HG03175 (cell line): Measurements from ENCODE around the gene RPS6KA5.
A peak's percentile ranks its signal among the peaks of the same experiment; 100 is the strongest.
"Not testable (repeated sequence)": the region's sequence is repeated elsewhere in the genome, so short reads cannot be mapped to it uniquely, and the experiment has no call there.

ENCODE experiments used
- ATAC-seq: cut with Tn5 transposase; IDR thresholded peaks from one replicate; pipeline ENCODE4 v1.9.1; 2021; ENCODE audit warnings: mild to moderate bottlenecking, moderate library complexity; ENCODE audit not compliant: unreplicated experiment

Gene RPS6KA5

DNA sequence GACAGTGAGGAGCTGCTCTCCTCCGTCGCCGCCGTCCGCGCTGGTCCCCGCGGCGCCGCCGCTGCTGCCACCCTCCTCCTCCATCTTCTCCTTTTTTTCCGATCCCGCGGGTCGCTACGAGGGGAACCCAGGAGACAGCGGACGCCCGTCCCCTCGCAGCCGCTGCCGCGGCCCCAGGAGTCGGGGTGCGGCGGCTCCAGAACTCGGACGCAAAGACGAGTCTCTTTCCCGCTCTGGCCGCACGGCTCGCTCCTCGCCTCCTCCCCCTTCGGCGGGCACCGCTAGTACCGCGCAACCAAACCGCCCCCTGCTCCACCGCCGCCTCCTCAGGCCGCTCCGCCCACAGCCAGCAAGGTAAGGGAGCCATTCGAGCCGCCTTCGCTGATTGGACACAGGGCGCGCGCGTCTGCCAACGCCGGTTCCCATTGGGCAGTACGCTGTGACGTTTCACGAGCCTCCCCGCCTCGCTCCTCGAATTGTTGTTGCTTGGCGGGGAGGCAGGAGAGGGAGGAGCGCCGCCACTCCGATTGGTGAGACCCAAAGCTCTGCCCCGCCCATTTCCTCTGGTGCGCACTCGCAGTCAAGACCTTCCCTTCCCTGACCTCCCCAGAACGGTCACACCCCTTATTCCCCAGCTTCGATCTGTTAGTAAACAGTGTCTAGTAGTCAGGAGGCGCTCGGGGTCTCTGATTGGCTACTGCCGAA, at the start of gene RPS6KA5:
RPS6KA5 (minus strand) TSS at position 291 of the 705 bp plus-strand sequence; CDS start at position 84, 207 bp downstream.
- ATAC-seq, result peak; percentile 82

DNA sequence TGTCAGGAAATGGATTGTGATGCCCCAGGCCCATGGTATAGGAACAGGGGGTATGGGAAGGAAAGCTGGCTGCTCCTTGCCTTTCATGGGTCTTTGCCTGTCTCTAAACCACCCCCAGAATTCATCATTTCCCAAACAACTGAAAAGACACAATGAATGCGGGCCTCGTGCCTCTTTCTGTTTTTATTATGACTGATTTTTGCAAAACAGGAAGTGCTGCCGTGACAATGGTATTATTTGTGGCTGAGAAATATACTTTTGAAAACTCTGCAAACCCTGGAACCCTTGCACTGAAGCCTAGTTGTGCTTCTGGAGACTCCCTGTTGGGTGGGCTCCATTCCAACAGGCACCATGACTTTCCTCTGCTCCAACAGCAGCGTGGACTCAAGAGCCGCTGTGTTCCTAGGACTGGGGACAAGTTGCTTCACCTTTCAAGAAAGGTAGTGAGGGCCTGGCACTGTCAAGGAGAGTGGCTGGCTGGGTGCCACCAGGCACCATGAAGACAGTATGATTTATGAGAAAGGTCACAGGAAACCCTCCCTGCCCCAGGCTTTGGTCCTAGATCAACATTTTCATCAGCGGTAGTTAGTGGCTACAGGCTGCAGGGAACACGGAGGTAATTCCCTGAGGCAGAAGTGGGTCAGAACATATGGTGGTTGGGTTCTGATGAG, 48.6 kb upstream of the RPS6KA5 start:
- ATAC-seq, result no peak

DNA sequence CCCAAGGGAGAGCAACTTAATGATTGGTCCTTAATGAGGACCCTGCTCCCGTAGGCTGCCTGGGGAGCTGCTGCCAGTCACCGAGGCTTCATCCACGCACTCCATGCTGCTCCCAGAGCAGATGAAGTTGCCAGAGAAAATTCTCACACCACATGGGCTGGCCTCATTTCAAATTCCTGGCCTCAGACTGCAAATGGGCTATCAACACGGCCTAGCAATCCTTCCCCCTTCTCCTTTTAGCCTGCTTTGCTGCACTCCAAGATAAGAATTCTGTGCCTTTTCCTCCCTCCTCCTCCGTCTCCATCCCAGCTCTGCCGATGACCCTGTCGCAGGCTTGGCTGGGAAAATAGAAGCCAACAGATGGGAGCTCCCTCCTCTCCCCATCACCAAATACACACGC, 42.7 kb upstream of the RPS6KA5 start:
- ATAC-seq, result no peak

DNA sequence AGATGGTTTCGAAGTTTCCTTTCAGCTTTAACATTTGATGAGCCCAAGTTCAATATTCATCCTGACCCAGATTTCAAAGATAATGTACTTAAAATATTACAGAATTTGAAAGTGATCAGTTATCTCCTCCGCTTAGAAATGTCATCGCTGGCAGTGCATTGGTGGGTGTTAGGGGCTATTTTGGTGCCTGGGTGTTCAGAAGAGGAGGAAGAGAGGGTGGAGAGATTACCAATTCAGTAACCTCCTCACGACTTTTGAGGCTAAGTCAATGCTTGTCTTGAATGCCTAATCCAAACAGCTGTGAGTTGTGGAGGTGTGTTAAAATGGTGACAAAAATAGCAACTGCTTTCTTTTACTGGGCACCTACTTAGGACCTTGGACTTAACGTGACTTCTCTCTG, 39.7 kb upstream of the RPS6KA5 start:
- no peak for ATAC-seq

DNA sequence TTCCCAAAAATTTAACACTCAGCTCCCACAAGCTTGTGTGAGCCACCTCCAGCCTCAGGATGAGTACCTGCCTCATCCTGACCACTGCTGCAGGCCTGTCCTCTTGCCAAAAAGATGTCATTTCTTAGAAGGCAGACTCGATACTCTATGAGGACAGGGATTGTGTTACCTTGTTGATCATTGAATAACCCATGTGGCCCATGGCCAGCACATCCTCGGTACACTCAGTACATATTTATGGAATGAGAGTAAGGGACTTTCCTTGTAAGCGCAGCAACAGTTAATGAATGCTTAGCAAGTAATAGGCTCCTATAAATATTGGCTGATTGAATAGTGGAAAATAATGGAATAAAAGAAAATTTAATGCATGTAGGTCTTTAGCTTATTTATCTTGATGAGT, 38.1 kb upstream of the RPS6KA5 start:
- ATAC-seq, result no peak

DNA sequence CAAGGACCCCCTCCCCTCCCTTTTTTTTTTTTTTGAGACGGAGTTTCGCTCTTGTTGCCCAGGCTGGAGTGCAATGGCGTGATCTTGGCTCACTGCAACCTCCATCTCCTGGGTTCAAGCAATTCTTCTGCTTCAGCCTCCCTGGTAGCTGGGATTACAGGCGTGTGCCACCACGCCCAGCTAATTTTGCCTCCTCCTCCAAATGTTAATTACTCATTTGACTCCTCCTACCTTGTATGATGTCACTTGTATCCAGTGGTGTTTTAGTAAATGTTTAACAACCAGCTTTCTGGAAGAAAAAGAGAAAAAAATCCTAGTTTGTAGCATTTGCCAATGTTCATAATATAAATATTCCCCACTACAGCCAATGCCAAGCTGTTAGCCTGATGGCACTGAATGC, 37.2 kb upstream of the RPS6KA5 start:
- ATAC-seq, result not testable (repeated sequence)

DNA sequence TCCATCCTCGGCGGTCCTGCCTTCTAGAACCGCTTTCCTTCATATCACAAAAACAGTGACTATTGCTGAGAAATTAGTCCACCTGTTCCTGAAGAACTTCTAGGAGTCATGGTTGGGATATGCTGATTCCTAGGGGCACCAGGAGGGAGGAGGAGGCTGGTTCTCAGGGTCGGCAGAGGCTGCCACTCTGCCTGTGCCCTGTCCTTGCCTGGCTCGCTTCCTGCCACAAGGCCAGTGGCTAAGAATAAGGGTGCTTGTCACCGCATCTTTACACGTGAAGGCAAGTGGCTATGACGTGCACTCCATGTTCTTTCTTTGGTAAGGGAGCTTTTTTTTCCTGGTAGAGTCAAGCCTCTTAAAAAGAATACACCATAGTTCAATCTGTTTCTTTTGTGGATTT, 34.7 kb upstream of the RPS6KA5 start:
- ATAC-seq, result no peak

DNA sequence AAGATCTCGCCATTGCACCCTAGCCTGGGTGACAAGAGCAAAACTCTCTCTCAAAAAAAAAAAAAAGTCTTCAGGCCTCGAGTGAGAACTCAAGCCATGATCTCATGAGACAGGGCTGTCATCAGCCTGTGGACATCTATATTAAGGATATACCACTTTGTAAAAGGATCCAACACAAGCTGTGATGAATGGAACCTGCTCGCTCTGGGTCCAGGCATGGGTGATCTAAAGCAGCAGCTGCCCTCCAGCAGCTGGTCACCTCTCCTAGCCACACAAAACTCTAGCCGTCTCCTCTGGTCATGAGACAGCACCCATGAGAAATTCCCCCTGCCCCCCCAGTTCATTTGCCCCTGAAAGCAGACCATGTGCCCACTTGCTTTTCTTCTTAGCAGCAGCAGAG, 34.3 kb upstream of the RPS6KA5 start:
- ATAC-seq, result no peak

DNA sequence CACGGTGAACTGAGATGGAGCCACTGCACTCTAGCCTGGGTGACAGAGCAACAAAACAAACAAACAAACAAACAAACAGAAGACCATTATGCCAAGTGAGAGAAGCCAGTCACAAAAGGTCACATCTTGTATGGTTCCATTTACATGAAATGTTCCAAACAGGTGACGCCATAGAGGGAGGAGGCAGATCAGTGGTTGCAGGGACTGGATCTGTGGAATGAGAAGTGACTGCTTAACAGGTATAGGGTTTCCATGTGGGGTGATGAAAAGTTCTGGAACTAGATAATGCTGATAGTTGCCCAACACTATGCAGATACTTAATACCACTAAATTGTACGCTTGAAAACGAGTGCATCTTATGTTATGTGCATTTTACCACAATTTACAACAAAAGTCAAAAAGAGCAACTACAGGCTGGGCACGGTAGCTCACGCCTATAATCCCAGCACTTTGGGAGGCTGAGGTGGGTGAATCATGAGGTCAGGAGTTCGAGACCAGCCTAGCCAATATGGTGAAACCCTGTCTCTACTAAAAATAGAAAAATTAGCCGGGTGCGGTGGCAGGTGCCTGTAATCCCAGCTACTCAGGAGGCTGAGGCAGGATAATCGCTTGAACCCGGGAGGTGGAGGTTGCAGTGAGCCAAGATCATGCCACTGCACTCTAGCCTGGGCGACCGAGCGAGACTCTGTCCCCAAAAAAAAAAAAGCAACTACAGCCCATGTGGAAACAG, 33.5 kb upstream of the RPS6KA5 start:
- not testable (repeated sequence) for ATAC-seq

DNA sequence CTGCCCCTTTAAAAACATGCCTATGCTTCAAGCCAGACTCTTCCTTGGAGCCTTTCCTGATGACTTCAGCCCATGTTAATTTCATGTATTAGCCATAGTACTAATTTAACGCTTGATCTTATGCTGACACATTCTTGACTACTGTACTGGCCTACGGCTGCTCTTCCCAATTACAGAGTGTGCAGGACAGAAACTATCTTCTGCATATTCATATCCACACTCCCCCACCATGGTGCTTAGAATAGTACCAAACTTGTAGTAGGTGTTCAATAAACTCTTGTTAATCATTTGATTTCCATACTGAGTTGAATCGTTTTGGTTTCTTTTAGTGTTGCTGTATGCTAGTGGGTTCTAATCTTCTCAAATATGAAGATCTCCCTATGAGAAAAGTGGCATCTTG, 31.6 kb upstream of the RPS6KA5 start:
- ATAC-seq, result no peak

DNA sequence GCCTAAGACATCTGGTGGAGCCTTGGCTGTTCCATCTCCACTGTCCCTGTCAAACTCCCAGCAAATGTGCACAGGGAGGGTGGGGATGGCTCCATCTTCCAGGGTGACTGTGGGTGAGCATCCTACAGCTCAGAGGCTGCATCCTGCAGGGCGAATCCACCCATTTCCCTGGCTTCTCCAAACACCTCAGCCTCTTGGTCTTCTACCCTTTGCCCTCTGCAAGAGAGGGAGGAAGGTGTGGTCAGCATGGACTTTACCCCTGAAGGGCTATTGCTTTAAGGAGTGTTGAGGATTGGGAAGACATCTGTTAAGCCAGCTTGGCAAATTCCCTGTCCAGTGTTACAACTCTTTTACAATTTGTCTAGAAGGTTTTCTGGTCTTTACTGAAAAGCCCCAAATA, 30.3 kb upstream of the RPS6KA5 start:
- no peak for ATAC-seq

DNA sequence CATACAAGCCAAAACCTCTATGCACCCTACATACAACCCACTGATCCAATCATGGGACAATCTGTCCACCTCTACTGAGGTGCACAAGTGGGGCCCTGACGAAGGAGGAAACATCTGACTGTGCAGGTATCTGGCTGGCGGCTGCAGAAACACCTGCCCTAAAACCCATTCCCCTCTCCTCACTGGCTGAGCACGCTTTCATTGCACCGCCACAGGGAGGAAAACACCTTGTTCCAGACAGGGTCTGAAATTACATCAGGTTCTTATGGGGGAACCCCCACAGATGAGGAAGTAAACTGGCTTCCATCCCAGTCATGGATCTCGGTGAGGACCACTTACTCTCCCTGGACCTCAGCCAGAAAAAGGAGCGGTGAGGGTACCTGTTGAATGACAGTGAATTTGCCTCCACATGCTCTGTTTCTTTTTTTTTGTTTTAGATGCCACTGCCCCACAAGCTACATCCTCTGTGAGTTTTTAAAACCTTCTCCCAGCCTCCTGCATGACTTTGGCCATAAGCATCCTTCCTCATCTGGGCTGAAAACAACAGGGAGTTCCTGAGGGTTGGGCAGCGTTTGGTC, 29.6 kb upstream of the RPS6KA5 start:
- no peak for ATAC-seq

DNA sequence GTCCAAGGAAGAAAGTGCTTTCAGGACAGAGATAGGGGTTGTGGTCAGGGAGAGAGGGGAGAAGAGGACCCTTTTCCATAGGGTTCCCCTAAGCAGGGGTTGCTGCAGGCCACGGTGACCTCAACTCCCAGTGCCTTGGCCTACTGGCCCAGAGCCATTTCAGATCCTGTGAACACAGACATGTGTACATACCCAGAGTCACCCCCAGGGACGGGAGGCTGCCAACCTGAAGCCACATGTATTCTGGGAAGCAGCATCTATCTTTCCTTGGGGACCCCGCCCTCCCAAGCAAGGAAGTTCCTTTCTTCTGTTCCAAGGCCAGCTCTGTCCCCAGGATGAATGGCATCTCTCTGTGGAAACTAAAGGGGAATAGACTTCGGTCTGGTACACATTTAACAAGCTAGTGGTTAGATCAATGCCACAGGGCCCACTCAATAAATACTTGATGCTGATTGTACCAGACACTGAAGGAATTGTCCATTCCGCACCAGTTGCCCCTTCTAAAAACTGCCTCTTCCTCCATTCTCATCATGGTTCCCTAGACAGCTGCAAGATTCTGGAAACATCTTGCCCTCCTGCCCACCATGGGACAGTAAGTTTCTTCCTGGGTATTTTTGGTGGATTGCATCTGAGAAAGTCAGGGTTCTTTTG, 28.3 kb upstream of the RPS6KA5 start:
- ATAC-seq, result no peak

DNA sequence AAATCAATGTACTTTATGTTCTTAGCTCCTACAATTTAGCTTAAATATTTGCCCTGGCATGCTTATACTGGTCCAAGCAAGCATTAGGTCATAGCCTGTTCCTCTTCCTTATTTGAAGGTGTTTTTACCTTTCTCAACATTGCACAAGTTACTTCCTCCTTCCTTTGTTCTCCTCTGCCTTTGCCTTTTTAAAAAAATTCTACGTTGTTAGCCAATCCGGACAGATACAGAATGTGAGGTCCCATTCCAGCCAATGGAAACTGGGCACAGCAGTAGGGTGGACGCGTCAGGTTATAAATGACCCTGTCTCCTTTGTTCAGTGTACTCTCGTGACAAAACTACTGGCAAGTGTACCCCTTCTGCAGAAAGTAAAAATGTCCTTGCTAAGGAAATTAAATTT, 27.0 kb upstream of the RPS6KA5 start:
- ATAC-seq, result not testable (repeated sequence)

DNA sequence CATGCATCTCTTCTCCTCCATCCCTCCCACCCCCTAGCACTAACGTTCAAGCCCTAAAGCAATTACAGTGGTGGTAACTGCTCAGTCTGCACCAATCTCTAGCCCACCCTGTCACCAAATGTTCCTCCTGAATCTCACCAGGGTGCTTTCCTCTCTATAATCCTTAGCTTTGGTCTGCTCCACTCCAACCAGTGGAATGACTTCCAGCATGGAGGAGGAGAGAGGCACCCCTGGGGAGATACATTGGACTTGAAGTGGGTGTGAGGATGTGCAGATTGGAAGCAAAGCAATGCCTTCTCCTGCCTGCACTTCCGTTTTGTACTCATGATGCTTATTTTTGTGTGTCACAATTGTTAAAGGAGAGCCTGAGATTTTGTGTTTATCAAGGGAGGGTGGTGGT, 24.1 kb upstream of the RPS6KA5 start:
- no peak for ATAC-seq

DNA sequence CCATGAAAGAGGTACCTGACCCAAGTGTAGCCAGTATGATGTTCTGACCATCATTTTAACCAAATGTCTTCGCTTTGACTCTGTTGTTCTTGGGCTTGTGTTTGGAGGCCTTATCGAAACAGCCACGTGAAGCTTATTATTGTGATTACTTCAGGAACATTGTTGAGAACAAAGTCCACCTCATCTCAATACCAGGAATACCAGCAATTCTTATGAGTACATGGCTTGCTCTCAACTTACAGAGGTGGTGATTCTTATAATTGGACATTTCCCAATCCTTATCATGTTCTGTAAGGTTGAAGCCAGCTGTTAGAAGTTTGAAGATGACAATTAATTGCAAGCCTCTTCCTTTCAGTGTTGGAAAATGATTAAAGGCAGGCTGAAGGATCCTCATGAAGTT, 21.8 kb upstream of the RPS6KA5 start:
- no peak for ATAC-seq

DNA sequence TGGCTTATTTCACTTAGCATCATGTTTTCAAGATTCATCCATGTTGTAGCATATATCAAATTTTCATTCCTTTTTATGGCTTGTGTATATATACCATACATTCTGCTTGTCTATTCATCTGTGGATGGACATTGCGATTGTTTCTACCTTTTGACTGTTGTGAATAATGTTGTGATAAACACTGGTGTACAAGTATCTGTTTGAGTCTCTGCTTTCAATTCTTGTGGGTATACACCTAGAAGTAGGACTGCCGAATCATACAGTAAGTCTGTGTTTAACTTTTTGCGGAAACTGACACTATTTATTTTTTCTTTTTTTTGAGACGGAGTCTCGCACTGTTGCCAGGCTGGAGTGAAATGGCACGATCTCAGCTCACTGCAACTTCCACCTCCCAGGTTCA, 19.6 kb upstream of the RPS6KA5 start:
- no peak for ATAC-seq

DNA sequence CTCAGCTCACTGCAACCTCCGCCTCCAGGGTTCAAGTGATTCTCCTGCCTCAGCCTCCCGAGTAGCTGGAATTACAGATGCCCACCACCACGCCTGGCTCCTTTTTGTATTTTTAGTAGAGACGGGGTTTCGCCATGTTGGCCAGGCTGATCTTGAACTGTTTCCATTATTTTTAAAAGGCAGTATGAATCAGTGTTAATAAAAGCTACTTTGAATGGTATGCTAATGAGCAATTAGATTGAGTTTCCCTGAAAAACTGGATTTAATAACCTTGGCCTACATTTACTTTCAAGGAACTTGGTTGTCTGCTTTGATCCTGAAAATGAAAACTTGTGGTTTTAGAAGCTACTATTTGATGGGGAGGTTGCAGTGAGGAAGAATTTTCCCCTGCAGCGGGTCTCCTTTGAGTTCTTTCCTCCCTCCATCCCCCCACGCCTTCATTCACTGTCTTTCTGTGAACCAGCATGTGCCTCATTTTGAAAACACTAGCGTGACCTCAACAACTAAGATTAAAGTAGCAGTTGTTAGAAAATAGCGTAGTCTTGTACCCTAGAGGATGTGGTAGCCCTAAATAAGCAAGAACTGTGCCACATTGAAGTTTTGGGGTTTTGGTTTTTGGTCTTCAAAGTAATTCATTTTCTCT, 17.8 kb upstream of the RPS6KA5 start:
- ATAC-seq, result no peak

DNA sequence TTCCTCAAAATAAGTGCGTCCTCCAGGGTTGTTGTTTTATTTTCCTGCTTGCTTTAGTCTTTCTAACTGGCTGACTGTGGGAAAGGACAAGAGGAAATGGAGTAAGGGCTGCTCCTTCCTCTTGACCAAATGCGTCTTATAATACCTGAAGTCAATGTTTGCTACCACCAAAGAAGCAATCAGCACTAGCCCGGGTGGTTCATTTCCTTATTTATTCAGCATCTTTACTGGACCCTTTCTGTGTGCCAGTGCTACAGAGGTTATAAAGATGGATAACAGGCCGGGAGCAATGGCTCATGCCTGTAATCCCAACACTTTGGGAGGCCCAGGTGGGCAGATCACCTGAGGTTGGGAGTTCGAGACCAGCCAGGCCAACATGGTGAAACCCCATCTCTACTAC, 15.1 kb upstream of the RPS6KA5 start:
- no peak for ATAC-seq

DNA sequence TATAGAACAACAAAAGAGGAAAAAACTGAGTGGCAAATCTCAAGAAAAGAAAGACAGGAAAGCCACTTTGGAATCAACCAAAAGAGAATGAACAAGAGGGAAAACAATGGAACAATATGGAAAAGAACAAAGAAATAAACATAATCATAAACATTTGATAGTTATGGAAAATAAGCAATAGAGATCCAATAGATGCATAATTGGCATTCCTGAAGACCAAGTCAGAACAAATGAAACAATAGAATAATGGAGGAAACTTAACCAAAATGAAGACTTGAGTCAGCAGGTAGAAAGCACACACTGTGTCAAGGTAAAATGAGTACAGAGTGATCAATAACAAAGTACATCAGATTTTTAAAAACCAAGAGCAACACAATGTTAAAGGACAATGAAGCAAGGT, 10.1 kb upstream of the RPS6KA5 start:
- no peak for ATAC-seq

DNA sequence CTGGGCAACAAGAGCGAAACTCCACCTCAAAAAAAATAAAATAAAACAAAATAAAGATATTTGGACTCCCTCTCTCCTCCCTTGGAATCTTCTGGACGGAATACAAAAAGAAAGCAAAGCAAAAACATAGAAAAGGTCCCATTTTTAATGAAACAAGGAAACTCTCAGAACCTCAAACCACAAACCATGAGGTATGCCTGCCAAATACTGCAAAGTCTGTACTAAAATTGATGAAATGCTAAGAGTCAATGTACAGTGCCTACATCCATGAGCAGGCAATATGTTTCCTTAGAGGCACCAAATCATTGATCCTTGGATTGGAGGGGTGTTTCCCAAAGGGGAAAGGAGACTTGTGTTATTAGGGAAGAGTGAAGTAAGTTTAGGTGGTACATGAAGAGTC, 8.2 kb upstream of the RPS6KA5 start:
- ATAC-seq, result no peak
